ENCODE data around the gene COMMD7. TPM values are rescaled to one million over a fixed set of nuclear protein-coding genes. Genes with fewer than 3 reads are reported as not detected.

Gene COMMD7
- polyA plus RNA-seq, 3 donors: 46.2 to 133 (median 120) TPM

- intact Hi-C loops (cut with micrococcal nuclease): no loop called here
- TF ChIP-seq CTCF (IDR thresholded peaks at IDR 0.05): no peak
- no peaks in the 10 kb centered on the region for H4K20me1 ChIP-seq (ENCODE audit: insufficient read depth, low read length)
- no peaks in the 10 kb centered on the region for H3K9me3 ChIP-seq (replicated peaks in 1 of 2; ENCODE audit: control insufficient read depth in 1 of 2, insufficient read depth in 1 of 2, low read length in 2 of 2)
- Mint-ChIP-seq H3K36me3 (no peaks in the 10 kb centered on the region), H3K9me3 (no peaks in the 10 kb centered on the region), H3K27ac (no peak overlapping the region), H3K4me3 (no peak overlapping the region), H3K4me1 (peaks cover 4% of the 10 kb centered on the region), H3K27me3 (ENCODE audit: low read depth in 3 of 3) (no peaks in the 10 kb centered on the region)
- H3K9ac ChIP-seq (ENCODE audit: insufficient read depth, low read length, poor library complexity, severe bottlenecking): no peak overlapping the region
- no peak overlapping the region for H2AFZ ChIP-seq (ENCODE audit: insufficient read depth, low read depth, low read length, poor library complexity, severe bottlenecking)
- 100% methylated on average over 2 of the region's 6 CpGs for WGBS (ENCODE audit: insufficient coverage)
- no peaks in the 10 kb centered on the region for H3K36me3 ChIP-seq (replicated peaks in 1 of 2; ENCODE audit: control insufficient read depth in 1 of 2, insufficient read depth in 2 of 2, low read length in 2 of 2)
- H3K4me1 ChIP-seq (ENCODE audit: control insufficient read depth in 1 of 2, insufficient read depth in 2 of 2, low read length in 2 of 2): no peaks in the 10 kb centered on the region
- H3K4me2 ChIP-seq (replicated peaks; ENCODE audit: extremely low read depth, low read length, poor library complexity, severe bottlenecking): no peak overlapping the region
- no peak overlapping the region for H3K4me3 ChIP-seq (replicated peaks in 1 of 3; ENCODE audit: low read depth in 2 of 3, low read length in 3 of 3)
- H3K27me3 ChIP-seq (ENCODE audit: control insufficient read depth in 2 of 2, insufficient read depth in 2 of 2, low read length in 2 of 2): no peaks in the 10 kb centered on the region
- H3K79me2 ChIP-seq (ENCODE audit: insufficient read depth, low read length): no peaks in the 10 kb centered on the region
- DNase-seq: no peak
- no peak overlapping the region for H3K27ac ChIP-seq (ENCODE audit: low read depth in 1 of 2, low read length in 2 of 2)
These were observed 8.6 kb upstream of the COMMD7 start for GRCh38 chr20:32751702-32752457.

- H3K27ac ChIP-seq (ENCODE audit: low read depth in 1 of 2, low read length in 2 of 2): no peak overlapping the region
- no peaks in the 10 kb centered on the region for H3K27me3 ChIP-seq (ENCODE audit: control insufficient read depth in 2 of 2, insufficient read depth in 2 of 2, low read length in 2 of 2)
- TF ChIP-seq CTCF (IDR thresholded peaks at IDR 0.05): no peak
- H3K9me3 Mint-ChIP-seq: no peaks in the 10 kb centered on the region
- H4K20me1 ChIP-seq (ENCODE audit: insufficient read depth, low read length): no peaks in the 10 kb centered on the region
- H3K27me3 Mint-ChIP-seq (ENCODE audit: low read depth in 3 of 3): no peaks in the 10 kb centered on the region
- no peak overlapping the region for H3K9ac ChIP-seq (ENCODE audit: insufficient read depth, low read length, poor library complexity, severe bottlenecking)
- no peak overlapping the region for H3K27ac Mint-ChIP-seq
- no peak for DNase-seq
- H3K4me1 Mint-ChIP-seq: peaks cover 6% of the 10 kb centered on the region
- intact Hi-C loops (cut with micrococcal nuclease): no loop called here
- no peaks in the 10 kb centered on the region for H3K36me3 Mint-ChIP-seq
- no peaks in the 10 kb centered on the region for H3K79me2 ChIP-seq (ENCODE audit: insufficient read depth, low read length)
- no peaks in the 10 kb centered on the region for H3K4me1 ChIP-seq (ENCODE audit: control insufficient read depth in 1 of 2, insufficient read depth in 2 of 2, low read length in 2 of 2)
- H3K36me3 ChIP-seq (replicated peaks in 1 of 2; ENCODE audit: control insufficient read depth in 1 of 2, insufficient read depth in 2 of 2, low read length in 2 of 2): no peaks in the 10 kb centered on the region
- no peak overlapping the region for H3K4me3 Mint-ChIP-seq
- no peak overlapping the region for H3K4me2 ChIP-seq (replicated peaks; ENCODE audit: extremely low read depth, low read length, poor library complexity, severe bottlenecking)
- no peak overlapping the region for H2AFZ ChIP-seq (ENCODE audit: insufficient read depth, low read depth, low read length, poor library complexity, severe bottlenecking)
- no peaks in the 10 kb centered on the region for H3K9me3 ChIP-seq (replicated peaks in 1 of 2; ENCODE audit: control insufficient read depth in 1 of 2, insufficient read depth in 1 of 2, low read length in 2 of 2)
- H3K4me3 ChIP-seq (replicated peaks in 1 of 3; ENCODE audit: low read depth in 2 of 3, low read length in 3 of 3): no peak overlapping the region
These were observed 8.0 kb upstream of the COMMD7 start for GRCh38 chr20:32751293-32751692.

All from CD14-positive monocyte (primary cell).